HG02884 (cell line): ENCODE data around the gene OR51A7.
"Not testable (repeated sequence)": the region's sequence is repeated elsewhere in the genome, so short reads cannot be mapped to it uniquely, and the experiment has no call there.

Source experiments
- ATAC-seq: cut with Tn5 transposase; IDR thresholded peaks from one replicate; pipeline ENCODE4 v1.9.1; 2021; ENCODE audit warnings: mild to moderate bottlenecking, moderate library complexity; ENCODE audit not compliant: unreplicated experiment

OR51A7 gene, protein sequence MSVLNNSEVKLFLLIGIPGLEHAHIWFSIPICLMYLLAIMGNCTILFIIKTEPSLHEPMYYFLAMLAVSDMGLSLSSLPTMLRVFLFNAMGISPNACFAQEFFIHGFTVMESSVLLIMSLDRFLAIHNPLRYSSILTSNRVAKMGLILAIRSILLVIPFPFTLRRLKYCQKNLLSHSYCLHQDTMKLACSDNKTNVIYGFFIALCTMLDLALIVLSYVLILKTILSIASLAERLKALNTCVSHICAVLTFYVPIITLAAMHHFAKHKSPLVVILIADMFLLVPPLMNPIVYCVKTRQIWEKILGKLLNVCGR

DNA sequence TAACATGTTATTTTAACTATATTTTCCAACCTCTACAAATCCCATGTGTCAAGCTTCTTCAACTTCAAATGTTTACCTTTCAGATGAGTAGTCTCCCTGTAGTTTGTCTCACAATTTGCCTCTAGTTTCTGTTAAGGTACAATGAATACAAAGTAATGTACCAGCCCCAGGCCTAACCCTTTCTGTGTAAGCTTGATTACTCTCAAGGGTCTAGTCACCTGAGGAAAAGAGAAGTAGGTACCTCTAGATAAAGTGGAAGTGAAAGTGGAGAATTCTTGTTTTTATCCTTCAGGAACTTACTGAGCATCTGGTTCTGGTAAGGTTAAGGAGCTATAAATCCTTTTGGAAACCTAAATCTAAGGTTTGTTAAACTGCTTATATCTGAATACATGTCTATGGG is at the start of gene OR51A7:
Gene OR51A7, plus strand, starts transcription at position 300 of the 400 bp plus-strand sequence. CDS start 3,587 bp downstream, outside the sequence.
- no peak for ATAC-seq

DNA sequence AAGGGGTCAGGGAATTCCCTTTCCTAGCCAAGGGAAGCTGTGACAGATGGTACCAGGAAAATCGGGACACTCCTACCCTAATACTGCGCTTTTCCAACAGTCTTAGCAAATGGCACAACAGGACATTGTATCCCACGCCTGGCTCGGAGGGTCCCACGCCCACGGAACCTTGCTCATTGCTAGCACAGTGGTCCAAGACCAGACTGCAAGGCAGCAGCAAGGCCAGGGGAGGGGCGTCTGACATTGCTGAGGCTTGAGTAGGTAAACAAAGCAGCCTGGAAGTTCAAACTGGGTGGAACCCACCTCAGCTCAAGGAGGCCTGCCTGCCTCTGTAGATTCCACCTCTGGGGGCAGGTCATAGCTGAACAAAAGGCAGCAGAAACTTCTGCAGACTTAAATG is 49.3 kb upstream of the OR51A7 start:
- not testable (repeated sequence) for ATAC-seq

DNA sequence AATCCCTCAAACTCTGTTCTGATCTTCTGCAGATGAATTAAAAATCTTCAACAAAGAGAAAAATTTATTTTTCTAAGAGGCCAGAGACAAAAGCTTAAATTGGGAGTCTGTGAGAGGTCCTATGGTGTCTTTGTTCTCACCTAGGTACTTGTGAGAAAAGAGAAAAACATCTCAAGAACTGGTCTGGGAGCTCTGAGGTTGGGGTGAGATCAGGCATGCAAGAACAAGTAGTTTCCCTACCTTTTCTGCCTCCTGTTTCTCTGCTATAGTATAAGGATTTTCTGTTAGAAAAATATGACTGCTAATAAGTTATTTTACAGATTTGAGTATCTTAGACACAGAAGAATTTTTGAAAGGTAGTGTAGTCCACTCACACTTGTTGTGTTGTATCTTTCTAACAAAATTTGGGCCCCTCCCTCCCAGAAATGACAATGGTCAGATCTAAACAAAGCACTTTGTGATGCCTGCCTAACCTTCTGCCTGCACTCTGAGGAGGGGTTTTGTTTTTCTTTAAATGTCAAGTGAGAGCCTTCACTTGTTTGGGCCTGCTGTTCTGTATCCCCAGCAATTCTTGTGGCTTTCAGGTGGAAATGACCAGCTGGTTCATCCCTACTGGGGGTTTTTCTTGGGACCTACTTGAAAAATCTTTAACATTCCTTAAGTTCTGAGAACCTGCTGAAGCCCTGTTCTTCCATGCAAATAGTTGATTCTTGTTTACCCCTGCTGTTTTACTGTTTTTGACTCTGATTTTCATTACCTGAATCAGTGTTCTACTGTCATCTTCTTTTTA is 40.9 kb upstream of the OR51A7 start:
- ATAC-seq, result no peak

DNA sequence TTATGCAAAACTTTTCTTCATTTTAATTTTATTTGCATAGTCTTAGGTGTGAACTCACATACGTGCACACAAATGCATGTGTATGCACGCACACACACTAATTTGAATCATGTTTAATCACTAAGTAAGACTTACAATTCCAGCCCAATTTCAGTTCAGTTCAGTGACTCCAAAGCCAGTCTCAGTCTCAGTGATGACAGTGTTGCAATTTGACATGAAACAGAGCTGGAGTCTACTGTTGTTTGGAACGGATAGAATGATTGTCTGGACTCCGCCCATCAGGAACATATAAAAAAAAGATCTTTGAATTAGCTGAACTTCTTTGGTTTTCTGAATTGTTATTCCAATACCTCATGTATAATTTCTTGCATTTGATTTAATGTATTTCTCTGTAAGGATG is 39.7 kb upstream of the OR51A7 start:
- no peak for ATAC-seq

DNA sequence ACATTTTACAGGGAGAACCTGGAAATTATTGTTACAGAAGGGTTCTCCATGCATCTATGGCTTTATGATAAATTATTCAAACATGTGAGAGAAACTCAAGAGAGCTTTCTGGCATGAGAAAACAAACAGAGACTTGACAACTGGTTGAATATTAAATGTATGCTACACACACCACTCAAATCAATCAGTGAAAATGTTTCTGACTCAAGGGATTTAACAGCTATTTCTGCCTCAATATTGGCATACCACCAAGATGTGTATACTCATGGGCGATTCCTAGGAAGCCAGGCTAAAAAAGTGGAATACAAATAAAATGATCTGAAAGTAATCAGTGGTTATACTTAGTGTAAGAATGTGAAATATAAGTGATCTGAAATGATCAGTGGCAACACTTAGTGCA is 37.7 kb upstream of the OR51A7 start:
- no peak for ATAC-seq

DNA sequence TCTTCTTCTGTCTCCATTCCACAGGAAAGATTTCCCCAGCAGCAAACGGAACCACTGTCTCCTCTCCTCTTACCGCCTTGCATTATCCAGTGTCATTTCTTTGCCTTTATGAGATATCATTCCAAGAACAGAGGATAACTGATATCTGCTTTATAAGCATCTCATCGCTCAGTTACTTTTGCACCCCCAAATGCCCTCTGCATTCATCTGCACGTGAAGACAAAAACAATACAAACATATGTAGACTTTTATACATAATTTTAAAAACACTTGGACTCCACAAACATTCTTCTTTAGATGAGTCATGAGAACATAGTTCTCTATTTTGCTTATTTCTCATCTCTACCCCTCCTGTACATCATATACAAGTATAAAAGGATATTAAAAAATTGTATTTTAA is 22.4 kb upstream of the OR51A7 start:
- ATAC-seq, result no peak

DNA sequence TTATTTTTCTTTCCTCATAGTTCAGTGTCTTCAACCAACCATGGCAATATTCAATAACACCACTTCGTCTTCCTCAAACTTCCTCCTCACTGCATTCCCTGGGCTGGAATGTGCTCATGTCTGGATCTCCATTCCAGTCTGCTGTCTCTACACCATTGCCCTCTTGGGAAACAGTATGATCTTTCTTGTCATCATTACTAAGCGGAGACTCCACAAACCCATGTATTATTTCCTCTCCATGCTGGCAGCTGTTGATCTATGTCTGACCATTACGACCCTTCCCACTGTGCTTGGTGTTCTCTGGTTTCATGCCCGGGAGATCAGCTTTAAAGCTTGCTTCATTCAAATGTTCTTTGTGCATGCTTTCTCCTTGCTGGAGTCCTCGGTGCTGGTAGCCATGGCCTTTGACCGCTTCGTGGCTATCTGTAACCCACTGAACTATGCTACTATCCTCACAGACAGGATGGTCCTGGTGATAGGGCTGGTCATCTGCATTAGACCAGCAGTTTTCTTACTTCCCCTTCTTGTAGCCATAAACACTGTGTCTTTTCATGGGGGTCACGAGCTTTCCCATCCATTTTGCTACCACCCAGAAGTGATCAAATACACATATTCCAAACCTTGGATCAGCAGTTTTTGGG is 21.6 kb upstream of the OR51A7 start, which contains the start of gene OR51T1:
Gene OR51T1, plus strand, starts transcription at position 41 of the 641 bp plus-strand sequence. Its CDS starts 0 bp downstream, at position 41.
- ATAC-seq, result no peak

DNA sequence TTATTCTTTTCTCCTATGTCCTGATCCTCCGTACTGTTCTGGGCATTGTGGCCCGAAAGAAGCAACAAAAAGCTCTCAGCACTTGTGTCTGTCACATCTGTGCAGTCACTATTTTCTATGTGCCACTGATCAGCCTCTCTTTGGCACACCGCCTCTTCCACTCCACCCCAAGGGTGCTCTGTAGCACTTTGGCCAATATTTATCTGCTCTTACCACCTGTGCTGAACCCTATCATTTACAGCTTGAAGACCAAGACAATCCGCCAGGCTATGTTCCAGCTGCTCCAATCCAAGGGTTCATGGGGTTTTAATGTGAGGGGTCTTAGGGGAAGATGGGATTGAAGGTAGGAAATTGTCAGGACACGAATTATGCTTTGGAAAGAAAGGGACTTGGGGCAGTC is 21.0 kb upstream of the OR51A7 start:
- ATAC-seq, result no peak

DNA sequence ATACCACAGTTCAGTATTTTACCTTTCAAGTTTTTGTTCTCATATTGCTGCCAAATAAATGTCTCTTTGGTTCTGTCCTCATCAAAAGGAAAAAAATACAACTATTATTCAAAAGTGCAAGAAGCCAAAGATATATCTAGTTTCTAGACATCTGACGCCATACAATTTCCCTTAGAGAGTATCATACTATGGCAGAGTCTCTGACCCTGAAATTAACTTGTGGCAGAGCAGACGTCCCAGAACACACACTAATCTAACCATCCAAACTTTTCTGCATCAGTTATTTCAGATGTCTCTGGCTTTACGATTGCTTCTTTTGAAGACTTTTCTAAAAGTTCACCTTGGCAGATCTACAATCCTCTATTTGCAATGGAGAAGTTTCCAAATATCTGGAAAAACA is 19.2 kb upstream of the OR51A7 start:
- ATAC-seq, result no peak

DNA sequence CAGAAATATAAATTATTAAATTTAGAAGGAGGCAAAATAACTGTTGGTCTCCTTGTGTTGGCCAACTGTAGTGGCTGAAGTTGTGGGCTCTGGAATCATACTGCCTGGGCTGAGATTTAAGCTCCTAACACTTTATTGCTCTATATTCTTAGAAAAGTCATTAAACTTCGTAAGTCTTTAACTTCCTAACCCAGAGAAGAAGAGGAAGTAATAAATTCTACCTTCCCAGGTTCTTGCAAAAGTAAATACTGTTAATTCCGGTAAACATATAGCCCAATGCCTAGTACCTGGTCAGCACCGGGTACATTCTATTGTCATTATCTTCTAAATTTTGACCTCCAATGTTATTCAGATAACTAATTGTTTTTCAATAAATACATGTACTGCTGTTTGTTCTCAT is 17.4 kb upstream of the OR51A7 start:
- no peak for ATAC-seq

DNA sequence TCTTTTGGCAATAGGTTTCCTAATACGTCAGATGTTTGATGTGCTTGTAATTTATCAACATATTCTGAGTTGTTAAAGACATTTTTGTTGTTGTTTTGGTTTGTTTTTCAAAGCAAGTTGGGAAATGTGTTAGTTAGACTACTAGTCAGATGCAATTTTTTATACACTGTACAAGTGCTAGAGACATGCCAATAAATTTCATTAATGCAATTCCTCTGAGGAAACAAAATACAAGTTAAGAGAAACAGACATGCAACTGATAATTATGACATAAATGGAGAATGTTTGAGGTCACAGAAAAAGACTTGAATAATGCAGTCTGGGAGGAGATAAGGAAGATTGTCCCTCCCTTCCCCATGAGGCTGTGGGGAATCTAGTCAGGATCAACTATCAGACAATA is 16.0 kb upstream of the OR51A7 start:
- ATAC-seq, result no peak

DNA sequence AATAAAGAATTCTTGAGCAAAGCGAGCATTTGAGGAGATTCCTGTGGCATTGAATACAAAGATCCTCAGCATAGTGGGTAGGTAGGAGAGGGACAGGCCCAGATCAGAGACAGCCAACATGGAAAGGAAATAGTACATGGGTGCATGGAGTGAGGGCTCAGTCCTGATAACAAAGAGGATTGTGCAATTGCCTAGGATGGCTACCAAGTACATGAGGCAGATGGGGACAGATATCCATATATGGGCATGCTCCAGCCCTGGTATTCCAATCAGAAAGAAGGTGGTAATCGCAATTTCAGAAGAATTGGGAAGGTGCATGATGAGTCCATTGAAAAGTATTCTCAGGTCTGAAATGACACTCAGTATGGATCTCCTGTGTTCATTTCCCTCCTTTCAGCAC is 13.3 kb upstream of the OR51A7 start:
- no peak for ATAC-seq

DNA sequence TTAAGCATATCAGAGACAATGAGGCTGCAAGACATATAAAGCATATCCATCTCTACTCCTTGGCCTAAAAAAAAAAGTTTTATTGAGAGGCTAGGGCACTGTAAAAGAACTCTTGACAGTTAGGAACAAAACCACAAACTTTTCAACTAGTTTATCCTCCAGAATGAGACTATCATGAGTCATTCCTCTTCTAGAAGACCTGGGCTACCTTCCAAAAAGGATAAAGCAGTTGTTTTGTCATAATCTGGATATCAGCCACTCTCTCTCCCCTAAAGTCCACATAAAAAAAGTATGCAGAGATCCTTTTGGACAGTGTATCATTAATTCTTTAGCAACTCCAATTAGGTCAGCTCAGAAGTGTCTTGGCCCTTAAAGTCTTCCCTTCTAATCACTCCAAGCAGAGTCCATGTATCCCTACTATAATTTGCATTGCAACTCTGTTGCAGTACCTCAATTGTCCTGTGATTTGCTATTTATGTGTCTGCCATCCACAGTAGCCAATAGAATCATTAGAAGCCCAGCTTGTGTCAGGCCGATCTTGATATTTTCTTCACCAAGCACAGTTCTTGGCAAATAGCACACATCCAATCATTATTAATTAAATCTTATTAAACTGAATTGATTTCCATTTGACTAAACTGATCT is 11.5 kb upstream of the OR51A7 start:
- no peak for ATAC-seq

DNA sequence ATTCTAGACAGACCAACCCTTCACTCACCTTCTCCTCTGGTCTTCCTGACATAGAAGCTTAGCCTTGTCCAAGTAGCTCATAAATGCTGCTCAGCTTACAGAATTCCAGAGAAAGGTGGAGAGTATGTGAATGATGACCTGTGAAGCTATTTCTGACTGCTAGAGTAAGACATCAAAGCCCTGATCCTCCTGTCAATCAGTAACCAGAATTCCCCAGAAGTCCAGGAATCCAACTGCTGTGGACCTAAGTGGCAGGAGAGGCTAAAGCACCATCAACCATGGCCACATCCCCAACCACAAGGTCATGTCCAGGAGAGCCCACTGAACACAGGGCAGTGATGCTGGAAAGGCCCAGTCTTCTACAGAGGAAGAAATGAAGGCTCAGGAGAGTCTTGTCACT is 13.0 kb downstream of the OR51A7 start:
- no peak for ATAC-seq

DNA sequence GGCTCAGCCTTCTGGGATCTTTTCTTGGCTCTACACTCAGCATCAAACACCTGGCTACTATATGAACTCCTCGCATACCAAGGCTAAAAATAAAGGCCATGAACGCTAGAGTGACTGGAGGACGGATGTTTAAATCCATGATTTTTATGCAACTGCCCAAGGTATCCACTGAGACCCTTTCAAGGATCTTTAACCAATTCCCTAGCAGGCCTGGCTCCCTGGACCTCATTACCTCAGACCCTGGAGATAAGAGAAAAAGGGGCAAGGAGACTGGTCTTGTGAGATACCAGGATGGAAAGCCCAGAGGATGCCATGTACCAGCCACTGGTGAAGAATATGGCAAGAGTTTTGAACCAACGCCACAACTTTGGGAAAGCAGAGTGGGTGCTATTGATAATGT is 15.7 kb downstream of the OR51A7 start, which contains the start of gene OR51G2:
Gene OR51G2, minus strand, starts transcription at position 101 of the 400 bp plus-strand sequence. CDS start 3,687 bp downstream, outside the sequence.
- no peak for ATAC-seq

DNA sequence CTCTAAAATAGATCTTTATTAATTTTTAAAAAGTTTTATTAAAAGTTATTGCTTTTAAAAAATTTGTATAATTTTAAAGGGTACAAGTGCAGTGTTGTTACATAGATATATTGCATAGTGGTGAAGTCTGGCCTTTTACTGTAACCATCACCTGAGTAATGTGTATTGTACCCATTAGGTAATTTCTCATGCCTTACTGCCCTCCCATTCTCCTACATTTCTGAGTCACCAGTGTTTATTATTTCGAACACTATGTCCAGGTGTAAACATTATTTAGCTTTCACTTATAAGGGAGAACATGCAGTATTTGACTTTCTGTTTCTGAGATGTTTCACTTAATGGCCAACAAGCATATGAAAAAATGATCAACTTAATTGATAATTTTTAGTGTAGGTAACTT is 18.2 kb downstream of the OR51A7 start:
- no peak for ATAC-seq

DNA sequence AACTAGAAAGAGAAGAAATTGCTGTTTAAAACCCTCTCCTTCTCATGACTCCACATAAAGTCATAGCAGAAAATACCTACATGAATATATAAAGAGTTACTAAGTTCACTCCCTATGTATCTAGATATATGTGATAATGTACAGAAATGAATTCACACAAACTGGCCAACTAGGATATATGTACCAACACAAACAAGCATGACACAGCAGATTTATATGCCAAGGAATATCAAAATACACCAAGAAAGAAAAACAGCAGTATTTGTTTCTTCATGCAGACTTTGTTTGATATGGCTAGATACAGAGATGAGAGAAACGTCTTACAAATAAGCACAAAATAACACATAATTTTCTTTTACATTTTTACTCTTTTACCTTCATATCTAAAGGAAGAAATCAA is 18.7 kb downstream of the OR51A7 start:
- ATAC-seq, result no peak

DNA sequence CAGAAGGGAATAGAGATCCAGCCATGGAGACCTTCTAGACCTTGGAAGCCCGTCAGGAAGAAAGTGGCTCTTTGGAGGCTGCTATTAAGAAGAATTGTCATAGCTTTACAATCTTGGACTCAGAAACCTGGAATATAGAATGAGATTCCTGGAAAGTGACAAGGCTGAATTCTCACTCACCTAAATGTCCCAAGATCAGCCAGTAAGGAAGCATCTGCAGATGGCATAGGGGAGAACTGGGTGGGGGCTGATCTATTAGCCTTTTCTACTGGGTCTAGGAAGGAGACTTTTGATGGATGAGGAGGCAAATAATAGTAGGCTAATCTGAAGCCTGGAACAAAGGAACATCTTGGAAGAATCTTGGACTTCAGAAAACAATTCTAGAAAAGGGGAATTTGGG is 20.7 kb downstream of the OR51A7 start, which contains the start of gene OR51G1:
Gene OR51G1, minus strand, starts transcription at position 101 of the 400 bp plus-strand sequence. Its CDS starts 0 bp downstream, at position 101.
- no peak for ATAC-seq

DNA sequence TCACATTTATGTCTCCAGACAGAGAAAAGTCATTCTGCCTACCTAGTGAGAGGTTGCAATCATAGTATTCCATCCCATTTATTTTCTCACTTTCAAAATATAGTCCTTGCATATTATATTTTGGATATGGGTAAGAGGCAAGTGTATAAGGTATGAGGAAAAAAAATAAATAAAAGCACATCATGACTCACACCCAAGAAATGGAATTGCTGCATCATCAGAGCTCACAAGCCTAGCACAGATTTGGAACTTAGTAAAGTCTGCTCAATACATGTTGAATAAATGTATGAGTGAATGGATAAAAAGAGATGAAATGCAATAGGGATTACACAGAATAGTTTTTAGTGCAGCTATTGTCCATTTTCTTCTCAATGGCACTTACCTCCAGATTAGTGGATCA is 23.0 kb downstream of the OR51A7 start:
- ATAC-seq, result no peak

DNA sequence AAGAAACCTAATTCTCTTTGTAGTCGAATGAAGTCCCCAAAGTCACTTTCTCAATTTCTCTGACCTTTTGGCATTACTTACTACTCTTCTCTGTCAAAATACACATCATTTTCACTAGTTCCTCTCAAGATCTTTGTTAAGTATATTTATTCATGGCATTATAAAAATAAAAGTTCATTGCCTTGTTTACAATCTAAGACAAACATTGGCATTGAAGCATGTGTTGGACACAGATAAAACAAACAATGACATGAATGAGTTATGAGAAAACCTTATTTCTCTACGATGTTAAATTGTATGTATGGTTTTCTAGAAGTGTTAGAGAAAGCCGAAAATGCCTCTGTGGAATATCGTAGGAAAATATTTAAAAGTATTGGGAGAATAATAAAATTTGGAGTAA is 29.2 kb downstream of the OR51A7 start:
- ATAC-seq, result no peak

DNA sequence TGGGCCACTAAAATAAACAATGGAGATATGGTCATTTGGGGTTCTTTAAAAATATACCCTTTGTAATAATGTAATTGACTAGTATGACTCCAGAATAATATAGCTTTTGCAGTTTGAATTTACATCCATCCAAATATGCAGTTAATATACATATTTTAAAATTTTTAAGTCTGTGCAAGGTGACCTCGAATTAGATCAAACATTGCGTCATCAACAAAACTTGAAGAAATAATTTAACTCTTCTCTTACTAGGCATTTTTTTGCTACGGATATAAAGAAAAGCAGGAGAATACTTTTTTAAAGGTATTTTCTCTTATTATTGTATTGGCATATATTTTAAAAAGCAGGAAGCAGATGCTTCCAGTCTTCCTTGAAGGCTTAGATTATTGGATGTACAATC is 33.2 kb downstream of the OR51A7 start:
- no peak for ATAC-seq
